Heart left ventricle (tissue), 16 donors: ENCODE measurements around the gene EHMT1. TPM values are rescaled to one million over a fixed set of nuclear protein-coding genes. Genes with fewer than 3 reads are reported as not detected.
A peak's percentile ranks its signal among the peaks of the same experiment; 100 is the strongest.
"Not testable (repeated sequence)": the region's sequence is repeated elsewhere in the genome, so short reads cannot be mapped to it uniquely, and the experiment has no call there.

ENCODE experiments used
- ATAC-seq, 4 donors: fragments of 200-7000 bp; cut with Tn5 transposase; one replicate each; pipeline ENCODE4 v1.9.1; 2020 to 2022; ENCODE audit warnings: moderate library complexity in 4 of 4, mild to moderate bottlenecking in 3 of 4, moderate number of reproducible peaks in 1 of 4
- DNase-seq, 5 donors: peaks; one replicate each; pipeline ENCODE4 v3.0.0-alpha.2; 2020
- H3K27ac ChIP-seq, 12 donors: fragments of 200-600 bp; sonication (generic) in 4 of 12; one replicate each; pipeline versions ENCODE4 v1.5.0 to v1.8.0; 2016 to 2022; ENCODE audit warnings: mild to moderate bottlenecking in 2 of 12
- H3K27me3 ChIP-seq, 9 donors: fragments of 200-600 bp; sonication (generic) in 2 of 9; one replicate each; pipeline versions ENCODE4 v1.5.1 to v1.8.0; 2016 to 2022; ENCODE audit warnings: mild to moderate bottlenecking in 3 of 9
- H3K36me3 ChIP-seq, 9 donors: fragments of 200-600 bp; sonication (generic) in 2 of 9; one replicate each; pipeline versions ENCODE4 v1.5.0 to v1.8.0; 2018 to 2022; ENCODE audit warnings: mild to moderate bottlenecking in 2 of 9
- H3K4me1 ChIP-seq, 12 donors: fragments of 200-600 bp; sonication (generic) in 4 of 12; one replicate each; pipeline versions ENCODE4 v1.5.0 to v1.8.0; 2016 to 2022; ENCODE audit warnings: mild to moderate bottlenecking in 3 of 12
- H3K4me3 ChIP-seq, 12 donors: fragments of 200-600 bp; sonication (generic) in 4 of 12; one replicate each; pipeline versions ENCODE4 v1.5.0 to v1.8.0; 2017 to 2022; ENCODE audit warnings: mild to moderate bottlenecking in 9 of 12, moderate library complexity in 4 of 12
- H3K9me3 ChIP-seq, 12 donors: fragments of 200-600 bp; sonication (generic) in 4 of 12; one replicate each; pipeline versions ENCODE4 v1.5.0 to v1.8.0; 2016 to 2022; ENCODE audit warnings: mild to moderate bottlenecking in 1 of 12
- POLR2A ChIP-seq, 2 donors: fragments of 450-650 bp; IDR thresholded peaks; one replicate each; pipeline ENCODE4 v1.6.1; 2017; ENCODE audit warnings: antibody characterized with exemption in 2 of 2, mild to moderate bottlenecking in 2 of 2, moderate library complexity in 2 of 2
- WGBS, 4 donors: extraction: QIAGEN DNeasy Blood & Tissue Kit in 2 of 4; methylation state at CpG; one replicate each; pipeline versions ENCODE4 v1.1.5 to v1.1.7; 2013 to 2018; 5-methylcytosine and 5-hydroxymethylcytosine counted together
- intact Hi-C, 10 donors: fragments of 100-400 bp; cut with DNase I; formaldehyde crosslinking; loops; one replicate each; pipeline versions ENCODE4 v1.11.1 to v1.14.2; 2022
- polyA plus RNA-seq, 2 donors: library from polyadenylated mRNA; stranded (reverse); fragments of 200-250 nt; gene quantifications; one replicate each; pipeline ENCODE4 v1.2.3, GENCODE V29; 2013
- total RNA-seq, 9 donors: library from RNA; depleted of rRNA in 2 of 9; stranded (reverse); fragments of >200 nt in 2 of 9; fragmentation: NEBNext Ultra II Directional in 3 of 9; extraction: Animal tissue kit (Norgen Biotek cat#: 25700) in 3 of 9; gene quantifications; one replicate each; pipeline versions ENCODE4 v1.1.0 to v1.2.4, GENCODE V29; 2016 to 2023
- TF ChIP-seq, protein P1 (sequence below), 12 donors: fragments of 200-600 bp; sonication (generic) in 4 of 12; IDR thresholded peaks; one replicate each; pipeline versions ENCODE4 v1.5.0 to v1.8.0; 2018 to 2022; ENCODE audit warnings: antibody characterized with exemption in 12 of 12, mild to moderate bottlenecking in 5 of 12
- donor health status: ischemic (EF 13 %, LVEDD 7.1; RV severe dilation, severe dysfunction).
- donor health status: healthy with polysubstance abuse.
- donor health status: DM: no; HTN: yes; CAD: no.
- donor health status: DM: no; HTN: no; CAD: no.
- donor health status: ischemic (EF 25% LVEDD 6.9; RV normal size, moderate dysfunction).
- donor health status: ischemic (EF 25% LVEDD 5.7; RV mildly dilated, moderate dysfunction).
- donor health status: healthy.
- donor health status: DM: yes; HTN: yes; CAD: no.
- donor health status: ischemic (EF 35%, LVEDD 5.7; RV mildly dilated, moderate dysfunction).
- donor health status: nonischemic (EF 11% LVEDD 7.7; RV severe dilation, severe dysfunction).
- donor health status: DM: yes; HTN: yes; CAD: no.
- donor health status: PGD.
- donor health status: ischemic (EF 29% LVEDD 5.4; RV normal size, mild dysfunction).
- donor health status: nonischemic (EF 23%, LVEDD 6.1; RV moderate dilation, normal function).

The EHMT1 gene
- total and polyA plus RNA-seq, 11 donors, result 24.5 to 55.9 (median 28.9) TPM

DNA sequence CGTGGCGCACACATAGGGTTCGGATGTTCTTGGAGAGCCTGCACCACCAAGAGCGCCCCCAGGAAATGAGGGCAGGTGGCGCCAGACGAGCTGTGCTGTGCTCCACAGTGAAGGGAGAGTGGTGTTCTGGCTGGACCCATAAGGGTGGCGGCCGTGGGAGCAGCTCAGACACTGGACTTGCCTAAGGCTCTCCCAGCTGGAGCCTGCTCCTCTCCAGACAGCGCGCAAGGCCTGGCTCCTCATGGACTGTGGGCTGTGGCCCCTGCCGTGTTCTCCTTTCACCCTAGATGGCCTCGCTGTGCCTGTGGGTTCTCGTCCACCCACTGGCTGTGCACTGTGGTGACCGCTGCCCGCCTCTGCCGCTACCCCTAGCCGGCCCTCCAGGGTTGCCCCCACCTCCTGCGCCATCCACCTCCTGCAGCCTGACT lies 92.9 kb downstream of the EHMT1 start:
- intact Hi-C loops, result no loop called here
- ATAC-seq, result peak in 3 of 4 donors; percentile 8 to 43 (median 32)
- H3K9me3 ChIP-seq, result peaks cover 0 to 9% (median 0%) of the 10 kb centered on the region in 12 donors
- WGBS, 4 donors, result 92 to 96% (median 94%) methylated on average over 18 of the region's 18 CpGs
- no peak for DNase-seq
- H3K36me3 ChIP-seq, result peaks cover 0 to 40% (median 19%) of the 10 kb centered on the region in 9 donors
- TF ChIP-seq, protein P1, sequence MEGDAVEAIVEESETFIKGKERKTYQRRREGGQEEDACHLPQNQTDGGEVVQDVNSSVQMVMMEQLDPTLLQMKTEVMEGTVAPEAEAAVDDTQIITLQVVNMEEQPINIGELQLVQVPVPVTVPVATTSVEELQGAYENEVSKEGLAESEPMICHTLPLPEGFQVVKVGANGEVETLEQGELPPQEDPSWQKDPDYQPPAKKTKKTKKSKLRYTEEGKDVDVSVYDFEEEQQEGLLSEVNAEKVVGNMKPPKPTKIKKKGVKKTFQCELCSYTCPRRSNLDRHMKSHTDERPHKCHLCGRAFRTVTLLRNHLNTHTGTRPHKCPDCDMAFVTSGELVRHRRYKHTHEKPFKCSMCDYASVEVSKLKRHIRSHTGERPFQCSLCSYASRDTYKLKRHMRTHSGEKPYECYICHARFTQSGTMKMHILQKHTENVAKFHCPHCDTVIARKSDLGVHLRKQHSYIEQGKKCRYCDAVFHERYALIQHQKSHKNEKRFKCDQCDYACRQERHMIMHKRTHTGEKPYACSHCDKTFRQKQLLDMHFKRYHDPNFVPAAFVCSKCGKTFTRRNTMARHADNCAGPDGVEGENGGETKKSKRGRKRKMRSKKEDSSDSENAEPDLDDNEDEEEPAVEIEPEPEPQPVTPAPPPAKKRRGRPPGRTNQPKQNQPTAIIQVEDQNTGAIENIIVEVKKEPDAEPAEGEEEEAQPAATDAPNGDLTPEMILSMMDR (IDR thresholded peaks at IDR 0.05), result no peak
- TF ChIP-seq POLR2A (IDR thresholded peaks at IDR 0.05), result no peak
- H3K4me1 ChIP-seq, result peaks cover 0 to 31% (median 2%) of the 10 kb centered on the region in 12 donors
- no peaks in the 10 kb centered on the region for H3K27me3 ChIP-seq
- no peak overlapping the region for H3K4me3 ChIP-seq
- H3K27ac ChIP-seq, result no peak overlapping the region

DNA sequence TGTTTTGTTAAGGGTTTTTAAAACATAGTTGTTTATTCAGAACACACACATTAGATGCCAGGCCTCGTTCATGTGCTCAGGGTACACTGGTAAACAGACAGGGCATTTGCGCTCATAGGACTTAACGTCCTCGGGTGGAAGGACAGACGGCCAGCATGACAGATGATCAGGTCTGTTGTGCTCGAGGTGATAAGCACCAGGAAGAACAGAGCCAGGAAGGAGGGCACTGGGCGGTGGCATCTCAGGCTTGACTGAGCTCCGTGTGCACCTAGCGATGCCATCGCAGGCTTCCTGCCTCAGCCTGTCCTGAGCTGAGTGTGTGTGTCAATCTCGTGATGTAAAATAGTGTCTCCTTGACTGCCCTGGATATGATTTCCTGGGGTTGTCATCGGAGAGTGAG lies 96.5 kb downstream of the EHMT1 start:
- Histone ChIP-seq H3K9me3 (peaks cover 0 to 9% (median 0%) of the 10 kb centered on the region in 12 donors), H3K36me3 (peaks cover 0 to 71% (median 43%) of the 10 kb centered on the region in 9 donors), H3K4me3 (no peak overlapping the region), H3K4me1 (peaks cover 0 to 8% (median 0%) of the 10 kb centered on the region in 12 donors), H3K27ac (no peak overlapping the region), H3K27me3 (no peaks in the 10 kb centered on the region)
- WGBS, 4 donors, result 80 to 92% (median 88%) methylated on average over 12 of the region's 12 CpGs
- intact Hi-C loops, result no loop called here
- TF ChIP-seq POLR2A (IDR thresholded peaks at IDR 0.05), result no peak
- TF ChIP-seq, protein P1 (IDR thresholded peaks at IDR 0.05), result no peak
- ATAC-seq, result peak; percentile 30 to 65 (median 35)
- no peak for DNase-seq

DNA sequence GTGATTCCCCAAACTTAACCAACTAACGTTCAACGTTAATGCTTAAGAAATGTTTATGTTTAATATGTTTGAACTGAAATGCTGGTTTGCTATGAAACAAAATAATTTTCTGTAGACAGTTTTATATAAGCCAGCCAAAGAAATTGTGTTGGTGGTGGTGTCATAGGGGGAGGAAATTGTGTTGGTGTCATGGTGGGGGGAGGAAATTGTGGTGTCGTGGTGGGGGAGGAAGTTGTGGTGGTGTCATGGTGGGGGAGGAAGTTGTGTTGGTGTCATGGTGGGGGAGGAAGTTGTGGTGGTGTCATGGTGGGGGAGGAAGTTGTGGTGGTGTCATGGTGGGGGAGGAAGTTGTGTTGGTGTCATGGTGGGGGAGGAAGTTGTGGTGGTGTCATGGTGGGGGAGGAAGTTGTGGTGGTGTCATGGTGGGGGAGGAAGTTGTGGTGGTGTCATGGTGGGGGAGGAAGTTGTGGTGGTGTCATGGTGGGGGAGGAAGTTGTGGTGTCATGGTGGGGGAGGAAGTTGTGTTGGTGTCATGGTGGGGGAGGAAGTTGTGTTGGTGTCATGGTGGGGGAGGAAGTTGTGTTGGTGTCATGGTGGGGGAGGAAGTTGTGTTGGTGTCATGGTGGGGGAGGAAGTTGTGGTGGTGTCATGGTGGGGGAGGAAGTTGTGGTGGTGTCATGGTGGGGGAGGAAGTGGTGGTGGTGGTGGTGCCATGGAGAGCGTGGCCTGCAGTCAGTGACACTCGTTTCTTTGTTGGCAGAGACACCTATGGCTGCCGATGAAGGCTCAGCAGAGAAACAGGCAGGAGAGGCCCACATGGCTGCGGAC lies 97.3 kb downstream of the EHMT1 start:
- not testable (repeated sequence) for H3K4me1 ChIP-seq
- peaks cover 0 to 75% (median 45%) of the 10 kb centered on the region in 9 donors for H3K36me3 ChIP-seq

DNA sequence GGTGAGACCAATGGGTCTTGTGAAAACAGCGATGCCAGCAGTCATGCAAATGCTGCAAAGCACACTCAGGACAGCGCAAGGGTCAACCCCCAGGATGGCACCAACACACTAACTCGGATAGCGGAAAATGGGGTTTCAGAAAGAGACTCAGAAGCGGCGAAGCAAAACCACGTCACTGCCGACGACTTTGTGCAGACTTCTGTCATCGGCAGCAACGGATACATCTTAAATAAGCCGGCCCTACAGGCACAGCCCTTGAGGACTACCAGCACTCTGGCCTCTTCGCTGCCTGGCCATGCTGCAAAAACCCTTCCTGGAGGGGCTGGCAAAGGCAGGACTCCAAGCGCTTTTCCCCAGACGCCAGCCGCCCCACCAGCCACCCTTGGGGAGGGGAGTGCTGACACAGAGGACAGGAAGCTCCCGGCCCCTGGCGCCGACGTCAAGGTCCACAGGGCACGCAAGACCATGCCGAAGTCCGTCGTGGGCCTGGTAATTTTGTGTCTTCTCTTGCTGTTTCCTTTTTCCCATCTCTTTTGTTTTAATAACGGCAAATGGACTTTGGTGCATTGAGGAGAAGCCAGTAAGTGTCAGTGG lies 98.0 kb downstream of the EHMT1 start:
- H3K9me3 ChIP-seq, result peaks cover 0 to 9% (median 0%) of the 10 kb centered on the region in 12 donors
- peaks cover 0 to 68% (median 38%) of the 10 kb centered on the region in 9 donors for H3K36me3 ChIP-seq
- no peak overlapping the region for H3K27ac ChIP-seq
- H3K4me1 ChIP-seq, result peaks cover 0 to 3% (median 0%) of the 10 kb centered on the region in 12 donors
- intact Hi-C loops, result no loop called here
- ATAC-seq, result no peak
- no peak overlapping the region for H3K4me3 ChIP-seq
- no peak for TF ChIP-seq POLR2A (IDR thresholded peaks at IDR 0.05)
- TF ChIP-seq, protein P1 (IDR thresholded peaks at IDR 0.05), result no peak
- no peaks in the 10 kb centered on the region for H3K27me3 ChIP-seq
- DNase-seq, result no peak
- 95 to 97% (median 97%) methylated on average over 24 to 25 of the region's 25 CpGs for WGBS, 4 donors

More for the DNA sequence above, 97.3 kb downstream of the EHMT1 start:
- DNase-seq, H3K27me3 ChIP-seq, H3K9me3 ChIP-seq, ATAC-seq, H3K27ac ChIP-seq, H3K4me3 ChIP-seq, intact Hi-C loops: not testable (repeated sequence)
- 84 to 93% (median 90%) methylated on average over 7 of the region's 7 CpGs for WGBS, 4 donors
